Upper lobe of right lung (tissue), 1 donor: ENCODE data around the gene OTUD7B. TPM values are rescaled to one million over a fixed set of nuclear protein-coding genes. Genes with fewer than 3 reads are reported as not detected.

ENCODE experiments used
- ATAC-seq: fragments of 200-7000 bp; cut with Tn5 transposase; one replicate; pipeline ENCODE4 v1.9.1; 2020; ENCODE audit warnings: mild to moderate bottlenecking, moderate library complexity
- DNase-seq: peaks from one replicate; pipeline ENCODE4 v3.0.0-alpha.2; 2020
- H3K27ac ChIP-seq: fragments of 200-600 bp; one replicate; pipeline ENCODE4 v1.8.0; 2022
- H3K27me3 ChIP-seq: fragments of 200-600 bp; one replicate; pipeline ENCODE4 v1.8.0; 2022; ENCODE audit warnings: mild to moderate bottlenecking
- H3K36me3 ChIP-seq: fragments of 200-600 bp; one replicate; pipeline ENCODE4 v1.8.0; 2022
- H3K4me1 ChIP-seq: fragments of 200-600 bp; one replicate; pipeline ENCODE4 v1.8.0; 2022
- H3K4me3 ChIP-seq: fragments of 200-600 bp; one replicate; pipeline ENCODE4 v1.8.0; 2022; ENCODE audit warnings: mild to moderate bottlenecking
- H3K9me3 ChIP-seq: fragments of 200-600 bp; one replicate; pipeline ENCODE4 v1.8.0; 2022
- intact Hi-C: fragments of 100-400 bp; cut with DNase I; formaldehyde crosslinking; loops from one replicate; pipeline ENCODE4 v1.11.0; 2022
- total RNA-seq: library from RNA; stranded (reverse); fragmentation: NEBNext Ultra II Directional; extraction: Animal tissue kit (Norgen Biotek cat#: 25700); gene quantifications from one replicate; pipeline ENCODE4 v1.2.1, GENCODE V29; 2021
- TF ChIP-seq, protein P1 (sequence below): fragments of 200-600 bp; IDR thresholded peaks from one replicate; pipeline ENCODE4 v1.8.0; 2022; ENCODE audit warnings: antibody characterized with exemption
- donor health status: DM: no; HTN: yes; CAD: no; lungs with severe emphysema.

The OTUD7B gene
- total RNA-seq, 1 donor from 2014 or later, result 35.3 TPM

DNA sequence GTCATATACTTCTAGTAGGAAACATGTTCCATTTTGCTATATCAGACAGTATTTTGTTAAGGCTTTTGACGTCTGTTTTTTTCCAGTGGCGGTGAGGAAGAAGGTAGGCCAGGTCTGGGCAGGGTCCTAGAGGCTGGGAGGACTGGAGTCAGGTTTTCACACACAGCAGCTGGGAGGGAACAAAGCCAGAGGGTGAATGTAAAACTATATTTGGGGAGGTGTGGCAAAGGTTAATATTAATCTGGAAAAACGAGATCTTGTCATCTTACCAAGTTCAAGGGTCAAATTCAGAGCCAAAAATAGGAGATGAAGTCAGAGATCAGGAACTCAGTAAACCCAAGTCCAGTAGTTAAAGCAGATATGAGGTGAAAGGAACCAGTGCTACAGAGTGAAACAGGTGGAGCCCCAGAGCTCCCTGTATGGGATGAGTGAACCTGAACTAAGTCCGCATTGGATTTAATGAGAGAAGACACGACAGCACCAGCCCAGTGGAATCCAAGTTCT lies 10.7 kb upstream of the OTUD7B start:
- ATAC-seq (peak; percentile 32), DNase-seq (no peak)
- Histone ChIP-seq H3K9me3 (no peaks in the 10 kb centered on the region), H3K4me3 (no peak overlapping the region), H3K27me3 (peaks cover 9% of the 10 kb centered on the region), H3K36me3 (no peaks in the 10 kb centered on the region), H3K4me1 (peaks cover 4% of the 10 kb centered on the region), H3K27ac (no peak overlapping the region)
- intact Hi-C loops, result no loop called here
- TF ChIP-seq, protein P1, sequence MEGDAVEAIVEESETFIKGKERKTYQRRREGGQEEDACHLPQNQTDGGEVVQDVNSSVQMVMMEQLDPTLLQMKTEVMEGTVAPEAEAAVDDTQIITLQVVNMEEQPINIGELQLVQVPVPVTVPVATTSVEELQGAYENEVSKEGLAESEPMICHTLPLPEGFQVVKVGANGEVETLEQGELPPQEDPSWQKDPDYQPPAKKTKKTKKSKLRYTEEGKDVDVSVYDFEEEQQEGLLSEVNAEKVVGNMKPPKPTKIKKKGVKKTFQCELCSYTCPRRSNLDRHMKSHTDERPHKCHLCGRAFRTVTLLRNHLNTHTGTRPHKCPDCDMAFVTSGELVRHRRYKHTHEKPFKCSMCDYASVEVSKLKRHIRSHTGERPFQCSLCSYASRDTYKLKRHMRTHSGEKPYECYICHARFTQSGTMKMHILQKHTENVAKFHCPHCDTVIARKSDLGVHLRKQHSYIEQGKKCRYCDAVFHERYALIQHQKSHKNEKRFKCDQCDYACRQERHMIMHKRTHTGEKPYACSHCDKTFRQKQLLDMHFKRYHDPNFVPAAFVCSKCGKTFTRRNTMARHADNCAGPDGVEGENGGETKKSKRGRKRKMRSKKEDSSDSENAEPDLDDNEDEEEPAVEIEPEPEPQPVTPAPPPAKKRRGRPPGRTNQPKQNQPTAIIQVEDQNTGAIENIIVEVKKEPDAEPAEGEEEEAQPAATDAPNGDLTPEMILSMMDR, result no peak

DNA sequence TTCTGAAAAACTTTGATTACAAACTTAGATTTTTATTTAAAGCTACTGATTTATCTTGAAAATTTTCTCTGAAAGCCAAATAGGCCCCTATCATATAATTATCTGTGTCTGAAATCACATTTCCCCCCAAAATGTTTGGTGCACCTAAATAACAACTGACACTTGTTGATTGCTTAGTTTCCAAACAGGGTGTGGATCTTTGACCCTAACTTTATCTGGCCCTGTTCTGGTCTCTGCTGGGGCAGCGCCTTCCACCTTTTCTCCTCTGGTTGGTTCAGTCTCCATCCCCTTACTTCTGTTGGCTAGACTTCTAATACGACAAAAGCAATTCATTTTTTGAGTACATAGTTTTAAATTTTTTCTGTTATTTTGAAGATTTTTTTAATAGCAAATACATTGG lies 10.2 kb upstream of the OTUD7B start:
- Histone ChIP-seq H3K4me3 (no peak overlapping the region), H3K36me3 (no peaks in the 10 kb centered on the region), H3K27ac (no peak overlapping the region), H3K27me3 (peaks cover 9% of the 10 kb centered on the region), H3K4me1 (peaks cover 4% of the 10 kb centered on the region), H3K9me3 (no peaks in the 10 kb centered on the region)
- ATAC-seq (no peak), DNase-seq (no peak)
- intact Hi-C loops, result no loop called here
- TF ChIP-seq, protein P1, result no peak

DNA sequence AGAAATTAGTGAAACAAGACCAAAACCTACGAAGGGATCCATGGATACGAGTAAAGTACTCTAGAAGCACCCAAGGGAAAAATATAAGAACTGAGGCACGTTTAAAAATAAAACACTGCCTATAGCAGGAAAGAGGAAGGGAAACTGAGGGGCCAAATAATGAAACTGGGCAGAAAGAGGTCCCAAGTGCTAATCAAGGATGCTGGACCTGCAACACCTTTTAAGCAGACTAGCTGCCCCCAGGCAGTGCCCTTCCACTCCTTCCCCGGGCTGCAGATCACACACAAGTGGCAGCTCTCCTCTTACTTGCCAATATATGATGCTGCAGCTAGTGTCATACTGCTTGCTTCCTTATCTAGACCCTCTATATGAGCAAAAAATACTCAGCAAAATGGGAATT lies 7.6 kb upstream of the OTUD7B start:
- intact Hi-C loops, result no loop called here
- peaks cover 9% of the 10 kb centered on the region for H3K27me3 ChIP-seq

DNA sequence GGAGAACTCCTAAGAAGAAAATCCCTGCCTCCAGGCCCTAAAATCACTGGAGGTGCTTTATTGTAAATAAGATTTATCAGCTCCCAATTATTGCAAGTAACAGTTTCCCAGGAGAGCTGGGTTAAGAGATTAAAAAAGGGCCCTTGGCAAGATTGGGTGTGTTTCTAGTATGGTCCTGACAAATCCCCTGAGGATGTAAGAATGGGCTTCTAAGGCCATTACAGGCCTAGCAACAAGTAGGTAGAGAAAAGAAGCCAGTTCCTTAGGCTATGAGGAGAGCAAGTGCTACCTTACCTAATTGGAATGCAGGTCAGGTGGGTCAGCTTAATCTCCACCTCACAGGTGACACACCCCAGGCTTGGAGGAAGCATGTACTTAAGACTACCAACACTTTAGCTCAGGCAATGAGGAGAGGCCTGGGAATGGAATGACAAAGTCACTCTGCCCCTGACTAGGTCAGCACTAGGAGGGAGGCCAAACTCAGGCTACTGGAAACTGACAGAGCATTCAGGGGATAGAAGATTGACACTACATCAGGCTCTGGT lies 6.8 kb upstream of the OTUD7B start:
- no peak overlapping the region for H3K4me3 ChIP-seq
- TF ChIP-seq, protein P1, result no peak
- DNase-seq, result no peak
- no peaks in the 10 kb centered on the region for H3K36me3 ChIP-seq
- intact Hi-C loops, result no loop called here
- H3K9me3 ChIP-seq, result no peaks in the 10 kb centered on the region
- H3K4me1 ChIP-seq, result peaks cover 6% of the 10 kb centered on the region
- H3K27me3 ChIP-seq, result peaks cover 9% of the 10 kb centered on the region
- ATAC-seq, result peak; percentile 98
- peak overlapping the region; percentile 70 for H3K27ac ChIP-seq

More for the DNA sequence above, 7.6 kb upstream of the OTUD7B start:
- H3K36me3 ChIP-seq, result no peaks in the 10 kb centered on the region
- TF ChIP-seq, protein P1, result no peak
- H3K27ac ChIP-seq, result no peak overlapping the region
- DNase-seq (no peak), ATAC-seq (no peak)
- no peak overlapping the region for H3K4me3 ChIP-seq
- peaks cover 6% of the 10 kb centered on the region for H3K4me1 ChIP-seq
- no peaks in the 10 kb centered on the region for H3K9me3 ChIP-seq

DNA sequence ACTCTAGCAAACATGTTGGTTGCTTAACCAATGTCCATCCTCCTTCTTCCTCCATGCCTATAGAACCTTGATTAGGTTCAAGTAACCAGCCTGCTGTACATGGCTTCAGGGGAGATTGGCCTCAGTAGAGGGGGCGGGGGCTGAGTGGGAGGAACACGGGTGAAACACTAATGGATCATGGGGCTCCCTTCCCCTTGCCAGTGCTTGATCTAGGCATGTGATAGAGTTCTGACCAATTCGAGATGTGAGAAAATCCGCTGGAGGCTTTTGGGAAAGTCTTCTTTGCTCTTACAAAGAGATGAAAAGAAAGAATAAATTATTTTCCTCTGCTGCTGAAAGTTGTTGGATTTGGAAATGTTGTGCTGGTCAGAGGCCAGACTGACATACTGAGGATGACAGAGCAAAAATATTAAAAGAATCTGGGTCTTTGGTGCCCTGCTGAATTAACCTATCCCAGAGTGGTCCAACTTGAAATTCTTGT lies 5.2 kb upstream of the OTUD7B start:
- TF ChIP-seq, protein P1, result no peak
- peaks cover 12% of the 10 kb centered on the region for H3K4me1 ChIP-seq
- intact Hi-C loops, result no loop called here
- DNase-seq (no peak), ATAC-seq (no peak)
- H3K36me3 ChIP-seq, result no peaks in the 10 kb centered on the region
- no peaks in the 10 kb centered on the region for H3K9me3 ChIP-seq
- H3K27me3 ChIP-seq, result peaks cover 9% of the 10 kb centered on the region
- no peak overlapping the region for H3K4me3 ChIP-seq
- H3K27ac ChIP-seq, result no peak overlapping the region

DNA sequence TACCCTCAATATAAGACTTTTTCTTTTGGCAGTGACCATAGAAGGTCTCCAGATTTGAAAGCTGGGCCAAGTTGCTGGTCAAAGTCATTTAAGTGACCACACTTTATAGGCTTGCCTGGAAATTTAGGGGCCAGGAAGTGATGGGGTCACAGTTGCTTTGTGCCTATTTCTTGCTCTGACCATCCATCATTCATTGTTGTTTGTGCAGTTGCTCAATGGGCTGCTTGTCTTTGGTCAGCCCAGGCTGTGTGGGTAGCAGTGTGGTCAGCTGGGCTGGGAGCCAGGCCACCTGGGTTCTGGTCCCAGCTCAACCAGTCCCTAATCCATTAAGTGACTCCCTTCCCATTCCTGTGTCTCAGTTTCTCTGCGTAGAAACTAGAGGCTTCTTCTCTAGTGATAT lies 2.1 kb upstream of the OTUD7B start:
- Histone ChIP-seq H3K4me3 (no peak overlapping the region), H3K4me1 (peaks cover 29% of the 10 kb centered on the region), H3K27ac (no peak overlapping the region), H3K27me3 (no peaks in the 10 kb centered on the region), H3K36me3 (no peaks in the 10 kb centered on the region), H3K9me3 (no peaks in the 10 kb centered on the region)
- TF ChIP-seq, protein P1, result no peak
- ATAC-seq (no peak), DNase-seq (no peak)
- intact Hi-C loops, result no loop called here
